ENCODE data around the gene CCDC172. TPM values are rescaled to one million over a fixed set of nuclear protein-coding genes. Genes with fewer than 3 reads are reported as not detected.

Gene CCDC172
- total and polyA plus RNA-seq, 2 of the 13 experiments (the other 11 are each of a cell fraction or from before 2014, with no cell fraction given): not detected

DNA sequence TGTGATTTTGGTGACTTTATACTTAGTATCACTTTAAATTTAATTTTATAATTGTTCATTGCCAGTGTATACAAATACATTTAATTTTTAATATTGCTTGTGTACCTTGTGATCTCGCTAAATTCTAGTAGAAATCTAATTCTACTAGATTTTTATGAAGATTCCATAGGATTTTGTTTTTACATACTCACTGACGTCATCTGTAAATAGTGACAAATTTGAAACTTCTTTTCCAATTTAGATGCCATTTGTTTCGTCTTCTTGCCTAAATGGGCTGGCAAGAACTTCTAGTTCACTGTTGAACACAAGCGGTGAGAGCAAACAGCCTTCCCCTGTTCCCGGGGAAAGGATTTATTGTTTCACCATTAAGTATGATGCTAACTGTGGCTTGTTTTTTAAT lies 86.1 kb downstream of the CCDC172 start:
- WGBS (ENCODE audit: low lambda C conversion rate): 3% methylated on average over 5 of the region's 5 CpGs
- no peak overlapping the region for H3K4me3 ChIP-seq (replicated peaks in 1 of 3; ENCODE audit: insufficient read depth in 1 of 3, low read depth in 2 of 3, low read length in 3 of 3)
- no peak overlapping the region for H3K27ac ChIP-seq (ENCODE audit: extremely low read length, insufficient read depth, low read length)
- ChIA-PET CTCF (ENCODE audit: low intra/inter-chr PET ratio, low total read pairs) (no interaction called here), POLR2A (no interaction called here)
- no peak overlapping the region for H3K4me2 ChIP-seq (ENCODE audit: low read depth, low read length)
- TF ChIP-seq ATF7 (IDR thresholded peaks at IDR 0.05) (peak; percentile 72), ATF7 (CRISPR knock-in tag; IDR thresholded peaks at IDR 0.05) (no peak), CREB1 (IDR thresholded peaks at IDR 0.05) (peak; percentile 73), CREB1 (CRISPR knock-in tag; IDR thresholded peaks at IDR 0.05) (no peak)
- TF ChIP-seq, protein P1, sequence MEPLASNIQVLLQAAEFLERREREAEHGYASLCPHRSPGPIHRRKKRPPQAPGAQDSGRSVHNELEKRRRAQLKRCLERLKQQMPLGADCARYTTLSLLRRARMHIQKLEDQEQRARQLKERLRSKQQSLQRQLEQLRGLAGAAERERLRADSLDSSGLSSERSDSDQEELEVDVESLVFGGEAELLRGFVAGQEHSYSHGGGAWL (CRISPR knock-in tag; IDR thresholded peaks at IDR 0.05): no peak
- no peak overlapping the region for H2AFZ ChIP-seq (ENCODE audit: low read length)
- H3K79me2 ChIP-seq (ENCODE audit: insufficient read depth, low read length): no peaks in the 10 kb centered on the region
- H3K27me3 ChIP-seq (ENCODE audit: control insufficient read depth in 1 of 2, insufficient read depth in 2 of 2, low read length in 2 of 2): no peaks in the 10 kb centered on the region; a peak in 1 of 5 replicates
- H3K9ac ChIP-seq (ENCODE audit: insufficient read depth, low read depth, low read length): no peak overlapping the region
- no TSS peak for BruUV-seq (replicated peaks)
- in situ Hi-C loops (cut with HindIII; ENCODE audit: extremely low pct_ligation_motif_present, low pct_unique_long_range_greater_than_20kb): no loop called here
- no peaks in the 10 kb centered on the region for H4K20me1 ChIP-seq (ENCODE audit: insufficient read depth, low read length)
- no peaks in the 10 kb centered on the region for H3K9me3 ChIP-seq (ENCODE audit: low read length)
- ATAC-seq (no peak), FAIRE-seq (no peak), DNase-seq (ENCODE audit: low spot score) (no peak)
- H3K4me1 ChIP-seq (ENCODE audit: insufficient read depth, low read length): no peaks in the 10 kb centered on the region
- intact Hi-C loops (cut with micrococcal nuclease; ENCODE audit: unreplicated experiment): no loop called here
- no peaks in the 10 kb centered on the region for H3K36me3 ChIP-seq (replicated peaks in 1 of 2; ENCODE audit: control insufficient read depth in 1 of 2, insufficient read depth in 2 of 2, low read length in 2 of 2)

- 6% methylated on average over 2 of the region's 2 CpGs for WGBS (ENCODE audit: low lambda C conversion rate)
Measured at GRCh38 chr10:116417821-116418220, 93.6 kb downstream of the CCDC172 start.

More at GRCh38 chr10:116417821-116418220, 93.6 kb downstream of the CCDC172 start:
- ChIA-PET POLR2A (no interaction called here), CTCF (ENCODE audit: low intra/inter-chr PET ratio, low total read pairs) (no interaction called here)
- in situ Hi-C loops (cut with HindIII; ENCODE audit: extremely low pct_ligation_motif_present, low pct_unique_long_range_greater_than_20kb): no loop called here
- Histone ChIP-seq H3K36me3 (replicated peaks in 1 of 2; ENCODE audit: control insufficient read depth in 1 of 2, insufficient read depth in 2 of 2, low read length in 2 of 2) (no peaks in the 10 kb centered on the region), H3K4me1 (ENCODE audit: insufficient read depth, low read length) (no peaks in the 10 kb centered on the region), H2AFZ (ENCODE audit: low read length) (no peak overlapping the region), H3K4me2 (ENCODE audit: low read depth, low read length) (no peak overlapping the region), H3K9ac (ENCODE audit: insufficient read depth, low read depth, low read length) (no peak overlapping the region), H4K20me1 (ENCODE audit: insufficient read depth, low read length) (no peaks in the 10 kb centered on the region), H3K4me3 (replicated peaks in 1 of 3; ENCODE audit: insufficient read depth in 1 of 3, low read depth in 2 of 3, low read length in 3 of 3) (no peak overlapping the region), H3K9me3 (ENCODE audit: low read length) (no peaks in the 10 kb centered on the region), H3K27ac (ENCODE audit: extremely low read length, insufficient read depth, low read length) (no peak overlapping the region), H3K27me3 (ENCODE audit: control insufficient read depth in 1 of 2, insufficient read depth in 2 of 2, low read length in 2 of 2) (no peaks in the 10 kb centered on the region), H3K79me2 (ENCODE audit: insufficient read depth, low read length) (no peaks in the 10 kb centered on the region)
- intact Hi-C loops (cut with micrococcal nuclease; ENCODE audit: unreplicated experiment): no loop called here
- DNase-seq (ENCODE audit: low spot score) (no peak), ATAC-seq (no peak), FAIRE-seq (no peak)
- no TSS peak for BruUV-seq (replicated peaks)
- TF ChIP-seq NRL (CRISPR knock-in tag; IDR thresholded peaks at IDR 0.05; ENCODE audit: borderline replicate concordance): no peak
- TF ChIP-seq, protein P2, sequence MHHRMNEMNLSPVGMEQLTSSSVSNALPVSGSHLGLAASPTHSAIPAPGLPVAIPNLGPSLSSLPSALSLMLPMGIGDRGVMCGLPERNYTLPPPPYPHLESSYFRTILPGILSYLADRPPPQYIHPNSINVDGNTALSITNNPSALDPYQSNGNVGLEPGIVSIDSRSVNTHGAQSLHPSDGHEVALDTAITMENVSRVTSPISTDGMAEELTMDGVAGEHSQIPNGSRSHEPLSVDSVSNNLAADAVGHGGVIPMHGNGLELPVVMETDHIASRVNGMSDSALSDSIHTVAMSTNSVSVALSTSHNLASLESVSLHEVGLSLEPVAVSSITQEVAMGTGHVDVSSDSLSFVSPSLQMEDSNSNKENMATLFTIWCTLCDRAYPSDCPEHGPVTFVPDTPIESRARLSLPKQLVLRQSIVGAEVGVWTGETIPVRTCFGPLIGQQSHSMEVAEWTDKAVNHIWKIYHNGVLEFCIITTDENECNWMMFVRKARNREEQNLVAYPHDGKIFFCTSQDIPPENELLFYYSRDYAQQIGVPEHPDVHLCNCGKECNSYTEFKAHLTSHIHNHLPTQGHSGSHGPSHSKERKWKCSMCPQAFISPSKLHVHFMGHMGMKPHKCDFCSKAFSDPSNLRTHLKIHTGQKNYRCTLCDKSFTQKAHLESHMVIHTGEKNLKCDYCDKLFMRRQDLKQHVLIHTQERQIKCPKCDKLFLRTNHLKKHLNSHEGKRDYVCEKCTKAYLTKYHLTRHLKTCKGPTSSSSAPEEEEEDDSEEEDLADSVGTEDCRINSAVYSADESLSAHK (CRISPR knock-in tag; IDR thresholded peaks at IDR 0.05; ENCODE audit: borderline replicate concordance): no peak
- TF ChIP-seq RCOR2 (CRISPR knock-in tag; IDR thresholded peaks at IDR 0.05): no peak
- TF ChIP-seq ZFYVE20 (CRISPR knock-in tag; IDR thresholded peaks at IDR 0.05; ENCODE audit: borderline replicate concordance, low read depth): no peak
- TF ChIP-seq, protein P3, sequence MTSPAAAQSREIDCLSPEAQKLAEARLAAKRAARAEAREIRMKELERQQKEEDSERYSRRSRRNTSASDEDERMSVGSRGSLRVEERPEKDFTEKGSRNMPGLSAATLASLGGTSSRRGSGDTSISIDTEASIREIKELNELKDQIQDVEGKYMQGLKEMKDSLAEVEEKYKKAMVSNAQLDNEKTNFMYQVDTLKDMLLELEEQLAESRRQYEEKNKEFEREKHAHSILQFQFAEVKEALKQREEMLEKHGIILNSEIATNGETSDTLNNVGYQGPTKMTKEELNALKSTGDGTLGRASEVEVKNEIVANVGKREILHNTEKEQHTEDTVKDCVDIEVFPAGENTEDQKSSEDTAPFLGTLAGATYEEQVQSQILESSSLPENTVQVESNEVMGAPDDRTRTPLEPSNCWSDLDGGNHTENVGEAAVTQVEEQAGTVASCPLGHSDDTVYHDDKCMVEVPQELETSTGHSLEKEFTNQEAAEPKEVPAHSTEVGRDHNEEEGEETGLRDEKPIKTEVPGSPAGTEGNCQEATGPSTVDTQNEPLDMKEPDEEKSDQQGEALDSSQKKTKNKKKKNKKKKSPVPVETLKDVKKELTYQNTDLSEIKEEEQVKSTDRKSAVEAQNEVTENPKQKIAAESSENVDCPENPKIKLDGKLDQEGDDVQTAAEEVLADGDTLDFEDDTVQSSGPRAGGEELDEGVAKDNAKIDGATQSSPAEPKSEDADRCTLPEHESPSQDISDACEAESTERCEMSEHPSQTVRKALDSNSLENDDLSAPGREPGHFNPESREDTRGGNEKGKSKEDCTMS (CRISPR knock-in tag; conservative IDR thresholded peaks at IDR 0.05): no peak
- TF ChIP-seq ZNF205 (CRISPR knock-in tag; IDR thresholded peaks at IDR 0.05): no peak
- no peak for TF ChIP-seq ZSCAN22 (CRISPR knock-in tag; IDR thresholded peaks at IDR 0.05)
- TF ChIP-seq, protein P4, sequence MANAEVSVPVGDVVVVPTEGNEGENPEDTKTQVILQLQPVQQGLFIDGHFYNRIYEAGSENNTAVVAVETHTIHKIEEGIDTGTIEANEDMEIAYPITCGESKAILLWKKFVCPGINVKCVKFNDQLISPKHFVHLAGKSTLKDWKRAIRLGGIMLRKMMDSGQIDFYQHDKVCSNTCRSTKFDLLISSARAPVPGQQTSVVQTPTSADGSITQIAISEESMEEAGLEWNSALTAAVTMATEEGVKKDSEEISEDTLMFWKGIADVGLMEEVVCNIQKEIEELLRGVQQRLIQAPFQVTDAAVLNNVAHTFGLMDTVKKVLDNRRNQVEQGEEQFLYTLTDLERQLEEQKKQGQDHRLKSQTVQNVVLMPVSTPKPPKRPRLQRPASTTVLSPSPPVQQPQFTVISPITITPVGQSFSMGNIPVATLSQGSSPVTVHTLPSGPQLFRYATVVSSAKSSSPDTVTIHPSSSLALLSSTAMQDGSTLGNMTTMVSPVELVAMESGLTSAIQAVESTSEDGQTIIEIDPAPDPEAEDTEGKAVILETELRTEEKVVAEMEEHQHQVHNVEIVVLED (CRISPR knock-in tag; IDR thresholded peaks at IDR 0.05; ENCODE audit: borderline replicate concordance): no peak
